ENCODE data around the gene CTDSP1.

DNA sequence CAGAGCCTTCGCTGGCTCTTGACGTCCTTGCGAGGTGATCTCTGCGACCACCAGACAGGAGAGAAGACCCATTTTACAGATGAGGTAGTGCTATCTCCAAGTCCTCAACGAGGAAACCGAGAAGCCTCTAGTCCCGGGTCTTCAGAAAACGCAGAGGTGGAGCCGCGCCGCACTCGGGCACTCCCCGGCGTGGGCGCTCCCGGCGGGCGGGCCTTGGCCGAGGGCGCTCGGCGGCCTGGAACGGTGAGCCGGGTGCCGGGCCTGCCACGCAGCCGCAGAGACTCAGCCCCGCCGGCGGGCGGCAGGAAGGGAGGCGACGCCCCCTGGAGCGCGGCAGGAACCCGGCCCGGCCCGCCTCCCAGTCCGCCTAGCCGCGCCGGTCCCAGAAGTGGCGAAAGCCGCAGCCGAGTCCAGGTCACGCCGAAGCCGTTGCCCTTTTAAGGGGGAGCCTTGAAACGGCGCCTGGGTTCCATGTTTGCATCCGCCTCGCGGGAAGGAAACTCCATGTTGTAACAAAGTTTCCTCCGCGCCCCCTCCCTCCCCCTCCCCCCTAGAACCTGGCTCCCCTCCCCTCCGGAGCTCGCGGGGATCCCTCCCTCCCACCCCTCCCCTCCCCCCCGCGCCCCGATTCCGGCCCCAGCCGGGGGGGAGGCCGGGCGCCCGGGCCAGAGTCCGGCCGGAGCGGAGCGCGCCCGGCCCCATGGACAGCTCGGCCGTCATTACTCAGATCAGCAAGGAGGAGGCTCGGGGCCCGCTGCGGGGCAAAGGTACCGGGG lies at the start of gene CTDSP1:
- TF ChIP-seq, protein P1, sequence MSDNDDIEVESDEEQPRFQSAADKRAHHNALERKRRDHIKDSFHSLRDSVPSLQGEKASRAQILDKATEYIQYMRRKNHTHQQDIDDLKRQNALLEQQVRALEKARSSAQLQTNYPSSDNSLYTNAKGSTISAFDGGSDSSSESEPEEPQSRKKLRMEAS (IDR thresholded peaks at IDR 0.05): peak; percentile 98
- TF ChIP-seq TAF1 (IDR thresholded peaks at IDR 0.05; ENCODE audit: low read depth): 0 out of 2 replicates have a peak, but pooled peaks have one; percentile 73
- TF ChIP-seq RAD21 (IDR thresholded peaks at IDR 0.05; ENCODE audit: low read depth): no peak
- TF ChIP-seq EP300 (IDR thresholded peaks at IDR 0.05; ENCODE audit: borderline replicate concordance): peak; percentile 59; the same call in 1 of the 2 replicates
- TF ChIP-seq, protein P2, sequence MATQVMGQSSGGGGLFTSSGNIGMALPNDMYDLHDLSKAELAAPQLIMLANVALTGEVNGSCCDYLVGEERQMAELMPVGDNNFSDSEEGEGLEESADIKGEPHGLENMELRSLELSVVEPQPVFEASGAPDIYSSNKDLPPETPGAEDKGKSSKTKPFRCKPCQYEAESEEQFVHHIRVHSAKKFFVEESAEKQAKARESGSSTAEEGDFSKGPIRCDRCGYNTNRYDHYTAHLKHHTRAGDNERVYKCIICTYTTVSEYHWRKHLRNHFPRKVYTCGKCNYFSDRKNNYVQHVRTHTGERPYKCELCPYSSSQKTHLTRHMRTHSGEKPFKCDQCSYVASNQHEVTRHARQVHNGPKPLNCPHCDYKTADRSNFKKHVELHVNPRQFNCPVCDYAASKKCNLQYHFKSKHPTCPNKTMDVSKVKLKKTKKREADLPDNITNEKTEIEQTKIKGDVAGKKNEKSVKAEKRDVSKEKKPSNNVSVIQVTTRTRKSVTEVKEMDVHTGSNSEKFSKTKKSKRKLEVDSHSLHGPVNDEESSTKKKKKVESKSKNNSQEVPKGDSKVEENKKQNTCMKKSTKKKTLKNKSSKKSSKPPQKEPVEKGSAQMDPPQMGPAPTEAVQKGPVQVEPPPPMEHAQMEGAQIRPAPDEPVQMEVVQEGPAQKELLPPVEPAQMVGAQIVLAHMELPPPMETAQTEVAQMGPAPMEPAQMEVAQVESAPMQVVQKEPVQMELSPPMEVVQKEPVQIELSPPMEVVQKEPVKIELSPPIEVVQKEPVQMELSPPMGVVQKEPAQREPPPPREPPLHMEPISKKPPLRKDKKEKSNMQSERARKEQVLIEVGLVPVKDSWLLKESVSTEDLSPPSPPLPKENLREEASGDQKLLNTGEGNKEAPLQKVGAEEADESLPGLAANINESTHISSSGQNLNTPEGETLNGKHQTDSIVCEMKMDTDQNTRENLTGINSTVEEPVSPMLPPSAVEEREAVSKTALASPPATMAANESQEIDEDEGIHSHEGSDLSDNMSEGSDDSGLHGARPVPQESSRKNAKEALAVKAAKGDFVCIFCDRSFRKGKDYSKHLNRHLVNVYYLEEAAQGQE (IDR thresholded peaks at IDR 0.05; ENCODE audit: low read depth): no peak

All from Ishikawa (cell line).